ENCODE data around the gene GRB14. TPM values are rescaled to one million over a fixed set of nuclear protein-coding genes. Genes with fewer than 3 reads are reported as not detected.
A peak's percentile ranks its signal among the peaks of the same experiment; 100 is the strongest.

Gene GRB14
- total RNA-seq = 10 to 100 TPM in 2 of 4 donors, 1 to 10 TPM in 2; 5.4 to 19.3 (median 9.8) TPM

GRCh38 chr2:164620873-164621763 lies at the start of gene GRB14:
Gene GRB14, minus strand, starts transcription at chr2:164621482. Its CDS starts 173 bp downstream, at chr2:164621309.
- 1% methylated on average over 7 to 9 of the region's 96 CpGs for WGBS, 2 donors
- DNase-seq = peak; percentile 98 to 99
- TF ChIP-seq, protein P1, sequence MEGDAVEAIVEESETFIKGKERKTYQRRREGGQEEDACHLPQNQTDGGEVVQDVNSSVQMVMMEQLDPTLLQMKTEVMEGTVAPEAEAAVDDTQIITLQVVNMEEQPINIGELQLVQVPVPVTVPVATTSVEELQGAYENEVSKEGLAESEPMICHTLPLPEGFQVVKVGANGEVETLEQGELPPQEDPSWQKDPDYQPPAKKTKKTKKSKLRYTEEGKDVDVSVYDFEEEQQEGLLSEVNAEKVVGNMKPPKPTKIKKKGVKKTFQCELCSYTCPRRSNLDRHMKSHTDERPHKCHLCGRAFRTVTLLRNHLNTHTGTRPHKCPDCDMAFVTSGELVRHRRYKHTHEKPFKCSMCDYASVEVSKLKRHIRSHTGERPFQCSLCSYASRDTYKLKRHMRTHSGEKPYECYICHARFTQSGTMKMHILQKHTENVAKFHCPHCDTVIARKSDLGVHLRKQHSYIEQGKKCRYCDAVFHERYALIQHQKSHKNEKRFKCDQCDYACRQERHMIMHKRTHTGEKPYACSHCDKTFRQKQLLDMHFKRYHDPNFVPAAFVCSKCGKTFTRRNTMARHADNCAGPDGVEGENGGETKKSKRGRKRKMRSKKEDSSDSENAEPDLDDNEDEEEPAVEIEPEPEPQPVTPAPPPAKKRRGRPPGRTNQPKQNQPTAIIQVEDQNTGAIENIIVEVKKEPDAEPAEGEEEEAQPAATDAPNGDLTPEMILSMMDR (IDR thresholded peaks at IDR 0.05) = peak in 3 of 6 experiments; percentile 5 to 29 (median 18)
- TF ChIP-seq POLR2A (IDR thresholded peaks at IDR 0.05) = peak in 1 of 2 donors; percentile 75
- Histone ChIP-seq H3K4me1 (peaks cover 0 to 3% of the 10 kb centered on the region in 2 donors), H3K9me3 (no peaks in the 10 kb centered on the region), H3K36me3 (no peaks in the 10 kb centered on the region), H3K27ac (peak within 1 kb of the TSS; percentile 59 to 88 (median 81)), H3K4me3 (replicated peaks in 1 of 3) (peak within 1 kb of the TSS in 2 of 3 donors; percentile 40 to 56), H3K27me3 (no peaks in the 10 kb centered on the region)
- intact Hi-C loops (cut with DNase I) = no loop called here

DNA sequence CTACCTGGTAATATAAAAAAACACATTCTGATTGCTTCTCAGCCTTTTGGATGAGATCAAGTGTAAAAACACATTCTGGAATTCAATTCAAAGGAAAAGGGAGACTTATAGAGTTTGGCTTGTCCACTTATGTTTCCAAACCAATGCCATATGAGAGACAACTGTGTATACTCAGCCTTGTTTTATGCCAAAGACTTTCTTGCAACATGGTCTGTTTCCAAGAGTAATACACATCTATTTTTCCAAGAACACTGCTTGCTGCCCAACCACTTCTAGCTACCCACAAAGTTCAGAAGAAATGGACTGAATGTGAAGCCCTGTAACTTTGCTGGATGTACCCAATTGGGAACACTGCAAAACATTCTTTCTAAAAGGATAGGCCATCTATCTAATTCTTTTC lies 48.0 kb upstream of the GRB14 start:
- Histone ChIP-seq H3K27me3 (no peaks in the 10 kb centered on the region), H3K4me3 (replicated peaks in 1 of 3) (no peak overlapping the region), H3K9me3 (no peaks in the 10 kb centered on the region), H3K36me3 (no peaks in the 10 kb centered on the region), H3K4me1 (no peaks in the 10 kb centered on the region), H3K27ac (no peak overlapping the region)
- DNase-seq = no peak
- TF ChIP-seq, protein P1 (IDR thresholded peaks at IDR 0.05) = no peak
- no peak for TF ChIP-seq POLR2A (IDR thresholded peaks at IDR 0.05)
- intact Hi-C loops (cut with DNase I) = no loop called here

DNA sequence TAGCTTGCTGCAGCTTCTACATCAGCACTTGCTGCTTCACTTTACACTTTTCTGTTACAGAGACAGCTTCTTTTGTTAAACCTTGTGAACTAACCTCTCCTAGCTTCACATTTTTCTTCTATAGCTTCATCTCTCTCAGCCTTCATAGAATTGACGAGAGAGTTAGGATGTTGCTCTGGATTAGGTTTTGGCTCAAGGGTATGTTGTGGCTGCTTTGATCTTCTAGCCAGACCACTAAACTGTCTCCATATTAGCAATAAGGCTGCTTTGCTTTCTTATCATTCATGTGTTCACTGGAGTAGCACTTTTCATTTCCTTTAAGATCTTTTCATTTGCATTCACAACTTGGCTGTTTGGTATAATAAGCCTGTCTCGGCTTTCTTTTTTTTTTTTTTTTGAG lies 46.3 kb upstream of the GRB14 start:
- H3K27me3 ChIP-seq = no peaks in the 10 kb centered on the region
- no peak overlapping the region for H3K27ac ChIP-seq
- intact Hi-C loops (cut with DNase I) = no loop called here
- peaks cover 0 to under 1% of the 10 kb centered on the region in 2 donors for H3K4me1 ChIP-seq
- H3K36me3 ChIP-seq = no peaks in the 10 kb centered on the region
- no peak for TF ChIP-seq POLR2A (IDR thresholded peaks at IDR 0.05)
- TF ChIP-seq, protein P1 (IDR thresholded peaks at IDR 0.05) = no peak
- WGBS, 2 donors = 89 to 91% methylated on average over 2 of the region's 2 CpGs
- no peak overlapping the region for H3K4me3 ChIP-seq (replicated peaks in 1 of 3)
- DNase-seq = no peak
- H3K9me3 ChIP-seq = no peaks in the 10 kb centered on the region

- TF ChIP-seq, protein P1 (IDR thresholded peaks at IDR 0.05) = no peak
- TF ChIP-seq POLR2A (IDR thresholded peaks at IDR 0.05) = no peak
Measured at GRCh38 chr2:164664070-164664469, 42.8 kb upstream of the GRB14 start.

More at GRCh38 chr2:164664070-164664469, 42.8 kb upstream of the GRB14 start:
- no peaks in the 10 kb centered on the region for H3K9me3 ChIP-seq
- H3K4me3 ChIP-seq (replicated peaks in 1 of 3) = no peak overlapping the region
- no peaks in the 10 kb centered on the region for H3K36me3 ChIP-seq
- H3K27me3 ChIP-seq = no peaks in the 10 kb centered on the region
- intact Hi-C loops (cut with DNase I) = no loop called here
- peaks cover 3 to 9% of the 10 kb centered on the region in 2 donors for H3K4me1 ChIP-seq
- DNase-seq = no peak
- H3K27ac ChIP-seq = no peak overlapping the region

All from thyroid gland (tissue), 4 donors.